Erythroblast (primary cell): ENCODE results near the gene BRD7.

ENCODE experiments used
- GATA1 ChIP-seq: IDR thresholded peaks from 2 replicates; pipeline ENCODE4 v1.6.1; 2011; ENCODE audit warnings: low read depth, mild to moderate bottlenecking, control low read depth, low read length, moderate library complexity
- POLR2A ChIP-seq: IDR thresholded peaks from 2 replicates; pipeline ENCODE4 v1.6.1; 2011; ENCODE audit warnings: mild to moderate bottlenecking, low read length

DNA sequence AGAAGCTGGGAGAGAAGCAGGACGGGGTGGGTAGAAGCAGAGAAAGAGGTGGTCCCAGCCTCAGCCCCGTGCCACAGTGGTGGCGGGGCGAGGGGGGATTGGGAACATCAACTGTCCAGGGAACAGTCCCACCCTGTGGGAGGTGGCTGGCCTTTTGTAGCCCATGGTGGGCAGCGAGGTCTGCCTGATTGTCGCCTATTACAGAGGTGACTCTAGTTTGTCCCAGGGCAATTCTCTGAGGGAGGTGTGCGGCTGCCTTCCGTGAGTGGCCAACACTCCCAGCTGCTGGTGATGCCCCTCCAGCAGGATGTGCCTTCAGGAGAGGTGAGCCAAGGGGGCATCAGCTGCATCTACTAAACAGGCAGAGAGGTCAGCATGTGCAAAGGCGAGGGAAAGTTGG is 5.0 kb upstream of the BRD7 start:
- no peak for TF ChIP-seq POLR2A
- TF ChIP-seq GATA1, result no peak
